Measurements from ENCODE around the gene MVB12B.

MVB12B gene

DNA sequence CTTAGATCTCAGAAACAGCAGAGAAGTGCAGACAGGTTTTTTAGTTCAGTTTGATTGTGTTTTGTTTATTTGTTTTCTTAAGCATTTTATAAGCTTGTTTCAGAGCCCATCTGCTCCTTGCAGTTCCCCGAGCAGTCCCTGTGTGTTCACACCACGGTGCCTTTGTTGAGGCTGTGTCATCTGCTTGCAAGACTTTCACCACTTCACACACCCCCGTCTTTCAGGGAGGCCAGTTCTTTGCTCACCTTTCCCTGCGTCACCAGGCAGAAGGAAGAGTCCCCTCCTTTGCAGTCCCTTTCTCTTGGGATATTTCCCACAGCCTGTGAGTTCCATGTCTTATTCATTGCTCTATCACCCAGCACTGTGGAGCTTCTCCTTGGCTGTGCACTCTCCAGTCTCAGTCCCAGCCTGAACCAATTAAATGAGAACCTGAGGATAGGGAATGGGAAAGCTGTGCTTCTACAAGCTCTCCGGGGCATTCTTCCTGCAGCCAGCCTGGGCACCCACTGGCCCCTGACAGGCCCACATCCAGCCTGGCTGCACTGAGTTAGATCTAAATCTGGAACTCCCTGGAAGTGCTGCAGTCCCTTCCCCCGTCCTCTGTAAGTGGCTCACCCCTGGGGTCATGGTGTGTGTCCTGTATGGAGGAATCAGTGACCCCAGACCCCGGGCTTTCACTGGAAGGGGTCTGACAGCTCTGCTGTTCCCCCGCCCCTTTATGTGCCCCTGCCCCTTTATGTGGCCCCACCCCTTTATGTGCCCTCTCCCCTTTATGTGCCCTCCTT, 5.5 kb downstream of the MVB12B start:
- no peak for DNase-seq (ENCODE audit: low spot score)

DNA sequence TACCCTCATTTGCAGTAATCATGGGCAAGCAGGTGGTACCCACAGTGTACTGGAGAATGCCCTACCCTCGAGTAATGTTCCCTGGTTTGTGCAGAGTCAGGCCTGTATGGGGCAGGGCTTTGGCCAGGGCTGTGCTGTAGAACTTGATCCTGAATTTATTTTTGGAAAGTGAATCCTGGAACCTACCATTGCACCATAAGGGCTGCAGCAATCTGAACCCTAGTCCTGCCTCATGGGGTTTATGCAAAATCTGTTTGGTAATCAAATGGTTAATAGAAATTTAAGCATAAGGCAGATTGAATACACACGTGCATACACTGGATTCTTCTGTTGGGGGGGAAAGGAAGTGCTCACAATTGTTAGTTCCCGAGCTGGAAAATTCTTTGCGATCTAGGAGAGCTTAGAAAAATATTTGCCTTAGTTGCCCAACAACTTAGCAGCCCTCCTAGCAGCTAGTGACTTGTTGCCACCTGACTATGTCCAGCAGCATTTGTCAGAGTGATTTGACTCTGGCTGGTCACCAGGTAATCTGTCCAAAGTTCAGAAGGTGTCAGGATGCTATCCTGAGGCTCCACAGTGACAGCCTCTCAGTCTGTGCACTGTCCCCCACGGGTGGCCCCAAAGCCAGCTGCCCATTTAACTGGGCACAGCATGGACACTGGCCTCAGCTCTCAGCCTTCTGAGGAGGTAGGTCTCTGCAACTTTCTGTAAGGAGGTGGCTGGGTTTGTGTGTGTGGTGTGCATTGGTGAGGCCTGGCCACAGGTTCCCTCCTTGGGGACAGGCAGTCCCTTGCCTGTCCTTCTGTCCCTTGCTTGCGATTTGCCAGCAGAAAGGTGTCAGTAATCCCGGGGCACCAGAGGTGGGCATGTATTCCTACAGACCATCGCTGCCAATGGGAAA, 8.3 kb downstream of the MVB12B start:
- no peak for DNase-seq (ENCODE audit: low spot score)

DNA sequence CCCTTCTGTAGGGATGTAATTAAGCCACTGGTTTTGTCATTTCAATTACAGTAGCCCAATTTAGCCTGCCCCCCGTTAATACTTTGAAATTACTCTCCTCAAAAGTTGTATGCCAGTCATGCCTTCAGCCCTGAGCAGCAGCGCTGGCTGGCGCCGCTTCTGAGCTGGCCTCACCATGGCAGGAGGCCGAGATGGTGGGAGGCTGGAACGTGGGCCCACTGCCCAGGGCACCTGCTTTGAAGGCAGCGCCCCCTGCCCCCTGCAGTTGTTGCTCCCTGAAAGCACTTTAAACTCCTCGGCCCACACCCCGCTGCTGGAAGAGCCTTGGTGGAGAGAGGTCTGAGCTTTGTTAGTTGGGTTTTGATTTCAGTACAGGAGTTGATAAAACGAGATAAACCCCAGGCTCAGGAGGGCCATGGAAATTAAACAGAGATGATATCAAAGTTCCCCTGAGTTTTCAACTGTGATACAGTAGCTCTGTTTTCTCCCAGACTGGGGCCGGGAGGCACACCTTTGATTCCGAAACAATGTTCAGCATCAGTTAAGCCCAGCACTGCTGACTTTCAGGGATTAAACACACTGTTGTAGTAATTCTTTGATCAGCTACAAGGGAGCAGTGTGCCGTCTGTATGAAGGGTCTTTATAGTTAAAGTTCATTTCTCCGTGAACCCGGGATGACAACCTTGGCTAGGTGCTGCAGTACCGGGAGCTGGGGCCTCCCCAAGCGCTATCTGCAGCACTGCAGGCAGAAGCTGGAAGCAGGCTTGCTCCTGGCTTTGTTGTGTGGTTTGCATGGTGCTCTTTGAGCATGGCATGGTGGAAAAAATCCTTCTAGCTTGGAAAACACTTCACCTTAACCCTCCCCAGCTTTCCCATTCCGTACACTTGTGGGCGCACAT, 9.5 kb downstream of the MVB12B start:
- no peak for DNase-seq (ENCODE audit: low spot score)

DNA sequence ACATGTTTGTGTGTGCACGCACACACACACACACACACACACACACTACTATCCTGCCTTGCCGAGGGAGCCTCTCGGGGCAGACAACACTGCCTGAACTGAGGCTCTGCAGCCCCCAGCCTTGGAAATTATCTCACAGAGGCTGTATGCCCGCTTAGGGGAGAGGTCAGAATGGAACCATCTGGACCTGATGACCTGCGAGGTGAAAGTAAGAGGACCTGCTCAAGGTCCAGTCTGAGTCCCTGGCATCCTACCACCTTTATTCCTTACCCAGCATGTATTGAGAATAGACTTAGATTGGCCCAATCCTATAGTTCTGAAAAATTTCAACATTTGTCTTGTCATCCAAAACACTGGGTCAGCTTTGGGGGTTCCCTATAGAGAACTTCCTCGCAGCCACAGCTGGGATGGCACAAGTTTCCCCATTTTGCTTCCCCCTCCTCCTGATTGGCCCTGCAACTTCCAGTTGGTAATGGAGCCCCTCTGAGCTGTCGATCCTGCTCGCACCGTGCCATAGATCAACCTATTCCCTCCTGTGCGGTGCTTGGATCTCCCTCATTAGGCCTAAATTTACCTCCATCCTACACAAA, 10.2 kb downstream of the MVB12B start:
- no peak for DNase-seq (ENCODE audit: low spot score)

DNA sequence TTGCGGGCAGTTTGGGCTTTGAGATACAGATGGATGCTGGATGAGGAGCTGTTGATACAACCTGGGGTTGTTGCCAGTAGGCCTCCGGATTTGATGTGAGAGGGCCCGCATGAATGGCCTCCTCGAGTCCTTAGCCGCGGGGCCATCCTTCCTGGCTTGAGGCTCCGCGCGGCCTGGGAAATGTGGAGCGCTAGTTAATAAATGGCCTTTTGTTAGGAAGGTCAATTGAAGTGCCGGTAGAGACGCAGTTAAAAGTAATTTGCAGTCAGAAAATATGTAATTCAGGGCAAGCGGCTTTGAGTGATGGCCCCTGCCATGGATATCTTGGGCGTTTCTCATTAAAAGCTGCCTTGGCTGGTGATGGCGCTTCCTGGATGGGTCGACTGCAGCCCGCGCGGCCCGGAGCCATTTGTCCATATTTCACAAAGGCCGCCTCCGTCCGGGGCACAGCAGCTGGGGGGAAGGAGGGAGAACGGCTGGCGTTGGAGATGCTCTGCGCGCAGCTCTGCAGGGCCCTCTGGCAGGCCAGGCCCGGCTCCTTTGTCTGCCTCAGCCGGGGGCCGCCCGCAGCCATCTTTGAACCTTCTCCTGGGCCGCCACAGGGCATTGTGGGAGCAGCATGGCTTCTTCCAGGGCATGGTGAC, 11.2 kb downstream of the MVB12B start:
- no peak for DNase-seq (ENCODE audit: low spot score)

DNA sequence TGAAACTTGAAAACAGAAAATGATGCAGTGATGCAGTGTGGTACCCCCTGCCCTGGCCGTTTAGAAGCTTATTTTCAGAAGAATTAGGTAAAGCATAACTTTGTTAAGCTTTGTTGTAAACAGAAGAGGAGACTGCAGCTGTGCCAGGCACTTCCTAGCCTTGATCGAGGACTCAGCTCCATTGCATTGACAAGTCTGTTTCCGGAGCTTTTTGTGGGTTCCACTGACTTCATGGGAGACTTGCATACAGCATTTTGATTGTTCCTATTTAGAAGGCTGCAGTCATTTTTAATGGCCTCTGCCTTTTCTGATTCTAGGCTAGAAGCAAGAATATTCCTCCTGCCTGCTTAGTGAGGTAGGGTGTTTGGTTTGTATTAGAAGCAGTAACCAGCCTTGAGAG, 12.3 kb downstream of the MVB12B start:
- DNase-seq (ENCODE audit: low spot score): no peak

DNA sequence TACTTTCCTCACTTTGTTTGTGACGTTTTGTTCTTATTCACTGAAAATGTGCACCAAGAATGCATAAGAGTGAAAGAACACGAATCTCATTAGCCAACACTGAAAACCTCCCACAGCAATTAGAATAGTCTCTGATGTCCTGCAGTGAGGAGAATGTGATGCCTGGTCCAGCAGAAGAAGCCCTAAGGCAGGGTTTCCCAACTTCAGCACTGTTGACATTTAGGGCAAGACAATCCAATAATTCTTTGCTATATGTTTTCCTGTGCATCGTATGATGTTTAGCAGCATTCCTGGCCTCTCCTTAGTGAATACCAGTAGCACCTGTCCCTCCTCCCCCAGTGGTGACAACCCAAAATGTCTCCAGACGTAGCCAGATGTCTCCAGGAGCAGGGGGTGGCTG, 14.8 kb downstream of the MVB12B start:
- DNase-seq (ENCODE audit: low spot score): no peak

DNA sequence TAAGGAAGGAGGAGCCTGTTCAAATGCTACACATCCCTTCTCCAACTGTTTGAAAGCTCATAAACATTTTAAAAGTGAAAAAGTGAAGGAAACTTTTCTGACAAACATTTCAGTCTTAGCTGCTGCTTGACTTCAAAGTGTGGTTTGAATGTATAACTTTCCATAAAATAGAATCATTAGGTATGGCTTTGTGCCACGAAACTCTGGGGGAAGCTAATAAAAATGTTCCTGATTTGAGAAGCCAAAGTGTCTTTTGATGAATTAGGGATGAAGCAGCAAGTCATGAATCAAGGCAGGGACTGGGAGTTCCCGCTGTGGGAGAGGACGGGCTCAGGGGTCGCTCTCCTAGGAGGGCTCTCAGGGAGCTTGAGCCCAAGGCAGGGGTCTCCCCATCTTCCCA, 15.3 kb downstream of the MVB12B start:
- DNase-seq (ENCODE audit: low spot score): no peak

DNA sequence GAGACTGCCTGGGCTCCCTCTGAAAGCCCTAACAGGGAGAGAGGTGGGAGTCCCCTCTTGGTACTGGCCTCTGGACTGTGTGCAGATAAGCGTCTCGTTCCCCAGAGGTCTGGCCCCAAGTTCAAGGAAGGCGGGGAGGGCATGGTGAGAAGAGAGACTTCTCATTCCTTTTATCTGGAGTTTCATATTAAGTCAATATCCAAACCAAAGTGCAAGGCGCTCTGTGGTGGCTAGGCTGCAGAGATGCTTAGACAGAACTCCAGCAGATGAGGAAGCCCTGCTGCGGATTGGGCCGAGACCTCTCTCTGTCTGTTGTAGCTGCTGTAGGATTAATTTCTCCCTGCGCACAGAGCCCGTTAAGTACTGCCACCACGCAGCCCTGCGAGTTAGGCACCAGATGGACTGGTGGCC, 16.0 kb downstream of the MVB12B start:
- DNase-seq (ENCODE audit: low spot score): no peak

DNA sequence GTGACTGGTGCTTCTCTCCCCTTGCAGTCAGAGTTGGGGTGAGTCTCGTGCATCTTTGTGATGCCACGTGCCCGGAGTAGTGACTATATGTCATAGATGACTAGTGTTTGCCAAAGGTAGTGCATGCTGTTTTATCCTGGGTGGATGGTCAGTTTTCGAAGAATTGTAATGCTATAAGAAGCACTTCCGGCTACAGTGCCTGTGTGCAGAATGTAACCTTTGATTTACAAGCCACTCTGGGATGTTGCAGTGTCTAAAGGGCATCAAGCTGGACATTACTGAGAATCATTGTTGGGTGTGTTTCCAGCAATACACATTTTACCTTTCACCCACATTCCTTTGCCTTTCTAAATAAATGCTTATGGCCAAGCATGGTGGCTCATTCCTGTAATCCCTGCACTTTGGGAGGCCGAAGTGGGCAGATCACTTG, 16.7 kb downstream of the MVB12B start:
- DNase-seq (ENCODE audit: low spot score): no peak

DNA sequence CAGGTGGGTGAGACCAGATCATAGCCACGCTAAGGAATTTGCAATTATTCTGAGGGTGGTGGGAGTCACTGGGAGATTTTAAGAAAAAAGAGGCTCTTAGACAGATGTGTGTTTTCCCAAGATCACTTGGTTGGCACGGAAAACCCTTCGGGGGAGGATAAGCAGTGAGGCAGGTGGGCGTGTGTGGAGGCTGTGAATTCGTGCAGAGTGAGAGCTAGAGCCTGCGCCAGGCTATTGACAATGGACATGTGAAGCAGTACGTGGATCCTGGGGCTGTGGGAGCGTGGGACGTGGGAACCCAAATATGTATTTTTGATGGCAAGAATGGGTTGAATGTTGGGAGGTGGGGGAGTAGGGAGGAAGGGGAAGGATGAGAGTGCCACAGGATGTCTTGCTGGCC, 19.4 kb downstream of the MVB12B start:
- DNase-seq (ENCODE audit: low spot score): no peak

DNA sequence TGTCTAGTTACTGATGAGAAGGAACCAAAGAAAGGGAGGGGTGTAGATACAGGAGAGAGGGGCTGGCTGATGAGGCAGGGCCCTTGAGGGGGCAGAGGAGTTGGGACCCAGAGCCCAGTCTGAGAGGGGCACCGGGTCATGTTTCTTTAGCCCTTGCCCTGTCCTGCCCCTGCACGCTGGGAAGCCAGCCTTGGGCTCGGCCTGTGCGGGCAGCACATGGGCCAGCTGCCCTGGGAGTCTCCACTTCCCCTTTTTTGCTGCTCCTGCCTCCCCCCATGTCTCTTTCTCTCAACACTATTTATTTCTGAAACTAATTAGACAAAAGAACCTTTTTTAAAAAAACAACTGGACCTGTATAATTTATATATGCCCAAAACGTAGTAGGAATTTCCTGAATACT, 20.5 kb downstream of the MVB12B start:
- DNase-seq (ENCODE audit: low spot score): no peak

DNA sequence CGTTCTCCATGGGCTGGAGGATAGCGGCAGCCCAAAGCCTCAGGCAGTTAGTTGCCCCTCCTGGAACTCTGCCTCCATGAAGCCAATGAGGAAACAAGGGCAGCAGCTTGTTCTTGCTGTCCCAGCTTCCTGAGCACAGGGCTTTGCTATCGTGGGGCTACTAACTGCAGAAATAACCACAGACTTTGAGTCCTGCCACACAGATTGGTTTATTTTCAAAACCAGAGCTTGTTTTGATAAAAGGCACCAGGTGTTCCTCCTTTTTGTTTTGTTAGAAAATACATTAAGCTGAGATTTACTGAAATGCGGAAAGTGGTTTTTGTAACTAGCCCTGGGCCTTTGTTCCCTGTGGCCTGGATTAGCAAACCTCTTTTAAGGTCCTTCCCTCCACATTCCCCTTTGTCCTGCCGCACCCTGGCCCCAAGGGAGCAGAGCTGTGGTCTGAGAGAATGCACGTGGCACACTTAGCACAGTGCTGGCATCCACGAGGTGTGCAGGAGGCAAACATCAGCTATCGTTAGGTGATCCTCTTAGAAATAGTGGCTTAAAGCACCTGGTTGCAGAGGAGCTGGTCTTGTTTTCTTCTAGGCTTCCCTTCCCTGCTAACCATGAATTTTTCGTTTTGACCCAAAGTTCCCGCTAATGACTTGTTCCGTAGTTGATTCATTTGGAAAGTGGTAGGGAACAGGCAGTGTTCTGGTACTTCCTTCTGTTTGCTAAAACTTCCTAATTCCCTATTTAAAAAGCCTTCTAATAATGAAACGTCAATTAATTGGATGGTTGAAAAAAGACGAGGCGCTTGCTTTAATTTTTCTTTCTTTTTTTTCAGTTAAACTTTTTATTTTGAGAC, 21.5 kb downstream of the MVB12B start:
- no peak for DNase-seq (ENCODE audit: low spot score)

DNA sequence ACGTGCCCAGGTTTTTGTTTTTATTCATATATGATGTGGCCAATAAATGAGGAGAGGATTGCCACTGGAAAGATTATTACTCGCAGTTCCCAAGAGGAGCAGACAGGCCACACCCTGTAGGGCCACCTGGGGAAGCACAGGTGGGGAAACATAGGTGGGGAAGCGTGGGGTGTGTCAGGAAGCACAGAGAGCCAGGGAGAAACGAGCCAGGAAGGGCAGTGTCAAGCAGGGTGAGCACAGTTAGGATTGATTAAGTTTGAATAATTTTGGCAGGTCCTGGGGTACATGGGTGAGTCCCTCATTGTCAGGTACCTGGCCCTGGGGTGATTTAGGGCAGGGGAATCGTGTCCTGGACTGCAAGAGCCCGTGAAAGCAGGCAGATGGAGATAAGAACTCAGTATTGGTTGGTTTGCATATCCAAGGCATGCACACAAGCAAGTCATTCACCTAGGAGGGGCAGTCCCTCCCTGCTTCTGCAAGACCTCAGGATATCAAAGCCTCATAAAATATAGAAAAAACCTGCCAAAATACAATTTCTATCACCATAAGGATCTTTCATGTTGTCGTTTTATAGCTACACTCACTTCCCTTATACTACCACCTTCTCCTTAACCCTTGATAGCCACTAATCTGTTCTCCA, 22.4 kb downstream of the MVB12B start:
- no peak for DNase-seq (ENCODE audit: low spot score)

DNA sequence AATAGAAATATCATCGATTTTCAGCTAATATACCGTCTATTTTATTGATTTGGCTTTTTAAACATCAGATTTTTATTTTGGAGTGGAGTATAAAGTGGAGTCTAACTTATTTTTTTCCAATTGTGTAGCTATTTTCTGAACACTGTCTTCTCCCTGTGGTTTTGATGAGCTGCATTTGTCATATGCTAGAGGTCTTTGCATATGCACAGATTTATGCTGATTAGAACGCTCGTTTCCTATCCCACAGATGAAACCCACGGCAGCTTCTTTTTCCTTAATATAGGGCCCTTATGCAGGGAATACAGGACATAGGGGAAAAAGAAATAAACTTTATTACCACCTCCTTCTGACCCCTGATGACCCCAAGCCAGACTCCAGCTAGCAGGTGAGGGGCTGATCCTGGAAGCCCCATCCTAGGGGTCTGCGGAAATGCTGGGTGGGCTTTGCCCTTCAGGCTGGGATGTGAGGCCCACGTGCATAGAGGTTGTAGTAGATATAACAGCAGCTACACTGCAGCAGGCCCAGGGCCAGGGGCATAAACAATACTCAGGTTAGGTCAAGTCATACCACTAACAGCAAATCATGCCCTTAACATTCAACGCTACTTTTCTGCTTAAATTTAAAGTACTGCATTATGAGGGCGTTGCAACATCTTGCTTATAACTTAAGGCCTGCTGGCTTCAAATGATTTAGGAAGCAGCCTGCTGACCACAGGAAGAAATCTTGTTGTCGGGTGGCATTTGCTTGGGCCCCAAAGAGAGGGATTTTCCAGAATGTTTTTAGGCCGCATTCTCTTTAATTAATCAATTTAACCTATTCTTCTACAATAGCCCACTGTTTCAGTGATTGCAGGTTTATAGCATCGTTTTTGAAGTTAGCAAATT, 28.5 kb downstream of the MVB12B start:
- DNase-seq (ENCODE audit: low spot score): no peak

DNA sequence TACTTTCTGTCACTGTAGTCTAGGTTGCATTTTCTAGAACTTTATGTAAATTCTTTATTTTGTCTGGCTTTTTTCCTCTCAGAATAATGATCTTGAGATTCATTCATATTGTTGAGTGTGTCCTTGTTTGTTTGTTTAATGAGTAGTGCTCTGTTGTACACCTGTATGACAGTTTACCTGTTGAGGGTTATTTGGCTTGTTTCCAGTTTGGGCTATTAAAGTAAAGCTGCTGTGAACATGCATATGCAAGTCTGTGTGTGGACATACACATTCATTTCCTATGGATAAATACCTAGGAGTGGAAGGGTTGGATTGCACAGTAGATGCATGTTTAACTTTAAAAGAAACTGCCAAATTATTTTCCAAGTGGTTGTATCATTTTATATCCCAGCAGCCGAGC, 30.4 kb downstream of the MVB12B start:
- no peak for DNase-seq (ENCODE audit: low spot score)

DNA sequence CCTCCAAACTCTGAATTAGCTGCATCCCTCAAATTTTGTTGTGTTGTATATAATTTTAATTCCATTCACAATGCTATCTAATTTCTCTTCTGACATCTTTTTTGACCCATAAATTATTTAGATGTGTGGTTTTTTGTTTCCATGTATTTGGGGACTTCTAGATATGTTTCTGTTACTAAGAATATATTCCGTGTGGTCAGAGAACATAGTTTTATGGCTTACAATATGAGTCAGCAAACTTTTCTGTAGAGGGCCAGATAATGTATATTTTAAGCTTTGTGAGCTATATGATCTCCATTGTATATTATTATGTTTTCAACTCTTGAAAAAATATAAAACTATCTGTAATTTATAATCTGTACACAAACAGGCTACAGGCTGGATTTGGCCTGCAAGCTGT, 33.4 kb downstream of the MVB12B start:
- DNase-seq (ENCODE audit: low spot score): no peak

DNA sequence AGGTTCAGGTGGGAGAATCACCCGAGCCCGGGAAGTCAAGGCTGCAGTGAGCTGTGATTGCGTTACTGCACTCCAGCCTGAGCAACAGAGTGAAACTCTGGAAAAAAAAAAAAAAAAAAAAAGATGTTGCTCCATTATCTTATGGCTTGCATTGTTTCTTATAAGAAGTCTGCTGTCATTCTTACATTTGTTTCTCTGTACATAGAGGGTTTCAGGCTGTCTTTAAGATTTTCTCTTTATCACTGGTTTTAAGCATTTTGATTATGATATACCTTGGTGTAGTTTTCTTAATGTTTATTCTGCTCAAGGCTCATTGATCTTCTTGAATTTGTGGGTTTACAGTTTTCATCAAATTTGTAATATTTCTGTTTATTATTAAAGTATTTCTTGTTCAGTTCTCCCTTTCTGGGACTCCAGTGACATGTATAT, 35.2 kb downstream of the MVB12B start:
- DNase-seq (ENCODE audit: low spot score): no peak

DNA sequence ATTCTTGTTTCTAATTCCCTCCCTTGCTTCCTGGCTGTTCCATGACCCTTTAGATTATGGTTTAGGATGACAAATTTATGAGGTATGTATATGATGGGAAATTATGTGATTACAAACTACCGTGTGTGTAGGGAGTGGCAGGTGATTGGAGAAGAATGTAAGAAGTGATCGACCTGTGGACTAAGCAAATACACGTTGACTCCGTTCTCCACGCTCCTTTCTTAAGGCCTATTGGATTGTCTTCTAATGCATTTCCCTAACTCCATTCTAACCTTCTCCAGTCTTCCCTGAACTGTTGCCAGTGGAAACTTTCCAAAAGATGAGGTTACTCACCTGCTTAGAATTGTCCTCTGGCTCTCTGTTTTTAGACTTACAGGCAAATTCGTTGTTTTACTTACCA, 36.6 kb downstream of the MVB12B start:
- DNase-seq (ENCODE audit: low spot score): no peak
